ENCODE measurements around the gene NOTCH2.
A peak's percentile ranks its signal among the peaks of the same experiment; 100 is the strongest.

NOTCH2 gene

DNA sequence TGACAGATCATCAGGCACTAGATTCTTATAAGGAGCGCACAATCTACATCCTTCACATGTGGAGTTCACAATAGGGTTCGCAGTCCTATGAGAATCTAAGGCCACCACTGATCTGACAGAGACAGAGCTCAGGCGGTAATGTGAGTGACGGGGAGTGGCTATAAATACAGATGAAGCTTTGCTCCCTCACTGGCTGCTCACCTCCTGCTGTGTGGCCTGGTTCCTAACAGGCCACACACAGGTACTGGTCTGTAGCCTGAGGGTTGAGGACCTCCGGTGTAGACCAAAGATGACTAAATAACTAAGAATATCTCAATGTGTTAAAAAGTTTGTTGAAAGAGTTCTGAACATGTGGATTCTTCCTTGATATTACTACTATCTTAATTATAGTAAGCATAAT, 117.0 kb downstream of the NOTCH2 start:
- H3K27ac ChIP-seq: no peak overlapping the region
- DNase-seq (ENCODE audit: low read depth, low spot score): no peak

DNA sequence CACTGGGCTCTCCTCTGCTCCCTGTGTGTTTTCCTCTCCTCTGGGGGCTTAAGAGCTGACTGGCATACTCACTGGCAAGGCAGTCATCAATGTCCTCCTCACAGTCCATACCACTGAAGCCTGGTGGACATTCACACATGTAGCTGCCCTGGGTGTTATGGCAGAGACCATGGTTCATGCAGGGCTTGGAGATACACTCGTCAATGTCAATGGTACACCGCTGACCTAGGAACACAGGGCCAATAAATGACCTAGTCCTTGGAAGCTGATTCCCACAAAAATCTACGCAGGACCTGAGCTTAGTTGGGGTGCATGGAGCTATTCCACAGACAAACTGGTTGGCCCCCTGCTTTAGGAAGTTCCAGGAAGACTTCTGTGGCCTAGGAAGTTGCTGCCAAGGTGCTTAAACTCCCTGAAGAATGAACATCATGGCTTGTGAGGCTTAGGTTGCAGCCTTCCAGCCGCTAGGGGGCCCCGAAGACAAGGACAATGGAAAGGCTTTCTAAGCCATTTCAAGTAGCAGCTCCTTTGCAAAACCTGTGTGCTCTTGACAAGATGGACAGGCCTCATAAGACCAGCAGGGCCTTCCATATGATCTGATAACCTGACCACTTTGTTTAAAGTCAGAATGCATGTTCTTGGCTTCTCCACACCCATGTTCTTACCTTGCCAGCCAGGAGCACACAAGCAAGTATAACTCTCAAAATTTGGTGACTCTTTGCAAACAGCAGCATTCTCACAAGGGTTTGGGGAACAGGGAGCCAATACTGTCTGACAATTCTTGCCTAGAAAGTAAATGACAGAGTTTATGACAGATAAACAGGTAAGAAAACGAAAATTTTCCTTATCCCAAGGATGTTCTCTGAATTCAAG, 120.9 kb downstream of the NOTCH2 start:
- no peak overlapping the region for H3K27ac ChIP-seq
- no peak for DNase-seq (ENCODE audit: low read depth, low spot score)

DNA sequence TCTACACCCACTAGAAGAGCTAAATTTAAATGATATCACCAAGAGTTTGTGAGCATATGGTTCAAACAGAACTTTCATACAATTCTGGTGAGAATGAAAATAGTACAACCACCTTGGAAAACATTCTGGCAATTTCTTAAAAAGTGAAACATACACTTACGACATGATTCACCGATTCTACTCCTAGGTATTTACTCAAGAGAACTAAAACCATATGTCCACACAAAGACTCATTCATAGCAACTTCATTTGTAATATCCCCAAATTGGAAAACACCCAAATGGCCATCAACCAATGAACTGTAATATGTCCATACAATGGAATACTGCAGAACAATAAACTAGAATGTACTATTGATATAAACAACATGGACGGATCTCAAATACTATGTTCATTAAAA, 122.0 kb downstream of the NOTCH2 start:
- no peak overlapping the region for H3K27ac ChIP-seq
- peak; percentile 39 for DNase-seq (ENCODE audit: low read depth, low spot score)

DNA sequence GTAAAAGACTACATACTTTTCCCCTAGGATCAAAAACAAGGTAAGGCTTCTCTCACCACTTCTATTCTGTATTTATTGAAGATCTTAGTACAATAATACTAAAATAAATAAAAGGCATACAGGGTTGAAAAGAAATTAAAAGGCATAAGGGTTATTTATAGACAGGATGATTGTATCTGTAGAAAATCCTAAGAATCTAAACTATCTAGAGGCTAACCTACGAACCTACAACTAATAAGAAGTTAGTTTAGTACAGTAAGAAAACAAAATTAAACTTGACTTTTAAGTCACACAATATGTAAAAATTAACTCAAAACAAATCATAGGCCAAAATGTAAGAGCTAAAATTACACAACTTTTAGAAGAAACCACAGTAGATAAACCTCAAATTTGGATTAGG, 122.7 kb downstream of the NOTCH2 start:
- DNase-seq (ENCODE audit: low read depth, low spot score): no peak
- no peak overlapping the region for H3K27ac ChIP-seq

DNA sequence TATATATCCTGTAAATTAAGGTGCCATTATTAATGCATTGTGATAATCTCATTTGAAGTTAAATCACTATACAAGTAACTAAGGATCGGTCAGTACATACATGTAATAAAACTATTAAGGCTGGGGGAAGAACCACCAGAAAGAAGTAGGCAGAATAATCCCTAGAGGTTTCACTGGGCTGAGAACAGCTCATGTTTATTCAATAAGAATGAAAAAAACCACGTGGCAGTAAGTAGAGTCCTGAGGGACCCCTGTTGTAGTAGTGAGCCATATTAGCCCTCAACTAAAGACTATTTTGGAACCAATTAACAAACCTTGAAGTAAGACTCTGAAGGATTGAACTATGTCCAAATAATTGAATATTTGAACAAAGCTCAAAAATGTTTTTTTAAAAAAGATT, 126.2 kb downstream of the NOTCH2 start:
- DNase-seq (ENCODE audit: low read depth, low spot score): no peak
- no peak overlapping the region for H3K27ac ChIP-seq

DNA sequence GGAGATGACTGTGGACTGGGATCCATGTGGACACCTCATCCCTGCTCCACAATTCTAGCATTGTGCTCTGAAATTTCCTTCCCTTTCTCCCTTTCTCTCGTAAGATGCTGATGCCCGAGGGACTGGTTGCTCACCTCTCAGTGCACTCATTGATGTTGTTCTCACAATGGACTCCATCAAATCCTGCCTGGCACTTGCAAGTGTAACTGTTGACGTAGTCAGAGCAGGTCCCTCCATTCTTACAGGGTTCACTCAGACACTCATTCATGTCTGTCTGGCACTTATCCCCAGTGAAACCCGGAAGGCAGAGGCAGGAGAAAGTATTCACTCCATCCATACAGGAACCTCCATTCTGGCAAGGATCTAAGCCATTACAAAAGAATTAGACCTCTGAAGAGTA, 128.1 kb downstream of the NOTCH2 start:
- no peak overlapping the region for H3K27ac ChIP-seq
- DNase-seq (ENCODE audit: low read depth, low spot score): no peak

DNA sequence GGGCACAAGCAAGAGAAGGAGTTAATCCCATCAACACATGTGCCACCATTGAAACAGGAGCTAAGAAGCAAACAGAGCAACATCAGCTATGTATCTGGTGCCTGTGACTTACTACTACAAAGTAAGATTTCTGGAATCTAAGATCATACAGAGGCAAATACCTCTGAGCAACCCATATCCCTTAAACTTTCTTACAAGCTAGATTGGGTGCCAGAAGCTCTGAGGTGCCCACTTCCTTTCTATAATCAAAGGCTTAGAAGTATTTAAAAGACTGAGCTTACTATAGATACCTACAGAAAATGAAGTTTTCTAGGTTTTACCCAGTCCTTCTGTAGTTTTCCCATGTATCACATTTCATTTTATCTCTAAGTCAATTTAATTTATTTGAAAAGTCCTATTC, 128.8 kb downstream of the NOTCH2 start:
- H3K27ac ChIP-seq: no peak overlapping the region
- no peak for DNase-seq (ENCODE audit: low read depth, low spot score)

DNA sequence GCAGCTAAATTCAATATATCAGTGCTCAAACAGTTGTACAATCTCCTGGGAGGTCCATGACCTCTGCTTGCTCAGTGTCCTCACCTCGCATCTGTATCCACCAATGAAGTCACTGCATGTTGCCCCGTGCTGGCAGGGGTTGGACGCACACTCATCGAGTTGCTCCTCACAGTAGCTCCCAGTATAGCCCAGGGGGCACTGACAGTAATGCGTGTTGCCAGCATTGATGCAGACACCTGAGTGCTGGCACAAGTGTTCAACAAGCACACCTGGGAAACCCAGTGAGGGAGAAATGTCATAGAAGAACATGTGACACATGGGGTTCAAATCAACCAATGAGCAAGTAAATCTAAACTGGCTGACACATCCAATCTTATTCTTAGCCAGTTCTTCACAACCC, 132.3 kb downstream of the NOTCH2 start:
- H3K27ac ChIP-seq: no peak overlapping the region
- no peak for DNase-seq (ENCODE audit: low read depth, low spot score)

DNA sequence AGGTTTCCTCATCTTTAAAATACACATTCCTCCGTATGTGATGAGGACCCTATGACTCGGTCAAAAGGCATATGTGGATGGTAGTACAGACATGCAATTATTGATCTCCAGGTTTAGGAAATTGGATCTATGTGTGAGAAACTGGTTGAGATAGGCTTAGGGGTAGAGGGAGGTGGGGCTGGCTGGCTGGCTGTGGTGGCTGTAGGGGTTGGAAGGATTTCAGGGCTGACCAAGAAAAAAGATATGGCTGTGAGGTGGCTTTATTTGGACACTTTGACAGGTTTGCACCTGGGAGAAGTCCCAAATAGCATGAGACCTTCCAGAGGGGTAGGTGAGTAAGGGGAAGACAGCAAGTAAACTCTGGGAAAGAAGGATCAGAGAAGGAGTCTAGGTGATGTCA, 133.5 kb downstream of the NOTCH2 start:
- DNase-seq (ENCODE audit: low read depth, low spot score): no peak

DNA sequence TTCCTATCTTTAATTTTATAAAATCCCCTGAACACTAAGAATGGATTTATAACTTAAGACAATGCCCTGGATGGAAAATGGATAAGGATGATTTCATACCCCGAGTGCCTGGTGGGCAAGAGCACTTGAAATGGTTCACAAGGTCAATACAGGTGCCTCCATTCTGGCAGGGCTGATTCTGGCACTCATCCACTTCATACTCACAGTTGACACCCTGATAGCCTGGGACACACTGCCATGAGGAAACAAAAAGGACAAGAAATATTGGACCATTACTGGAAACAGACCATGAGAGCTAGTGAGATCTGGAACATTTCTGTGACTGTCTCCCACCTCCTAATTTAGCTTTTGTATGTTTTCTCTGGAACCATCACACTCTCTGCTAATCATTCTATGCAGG, 134.1 kb downstream of the NOTCH2 start:
- no peak for DNase-seq (ENCODE audit: low read depth, low spot score)
- no peak overlapping the region for H3K27ac ChIP-seq

More for the DNA sequence above, 133.5 kb downstream of the NOTCH2 start:
- no peak overlapping the region for H3K27ac ChIP-seq

DNA sequence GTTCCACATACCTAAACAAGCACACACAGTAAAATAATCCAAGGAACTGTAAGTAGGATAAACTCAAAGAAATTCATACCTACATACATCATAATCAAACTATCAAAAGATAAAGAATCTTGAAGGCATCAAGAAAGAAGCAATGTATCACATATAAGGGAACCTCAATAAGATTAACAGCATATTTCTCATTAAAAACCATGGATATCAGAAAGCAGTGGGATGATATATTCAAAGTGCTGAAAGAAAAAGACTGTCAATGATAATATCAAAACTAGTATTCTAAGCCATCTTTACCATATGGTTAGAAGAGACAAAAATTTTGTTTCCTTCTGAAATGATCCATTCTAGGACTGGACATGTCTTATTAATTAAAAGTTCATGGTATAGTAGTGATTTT, 136.1 kb downstream of the NOTCH2 start:
- no peak overlapping the region for H3K27ac ChIP-seq
- no peak for DNase-seq (ENCODE audit: low read depth, low spot score)

DNA sequence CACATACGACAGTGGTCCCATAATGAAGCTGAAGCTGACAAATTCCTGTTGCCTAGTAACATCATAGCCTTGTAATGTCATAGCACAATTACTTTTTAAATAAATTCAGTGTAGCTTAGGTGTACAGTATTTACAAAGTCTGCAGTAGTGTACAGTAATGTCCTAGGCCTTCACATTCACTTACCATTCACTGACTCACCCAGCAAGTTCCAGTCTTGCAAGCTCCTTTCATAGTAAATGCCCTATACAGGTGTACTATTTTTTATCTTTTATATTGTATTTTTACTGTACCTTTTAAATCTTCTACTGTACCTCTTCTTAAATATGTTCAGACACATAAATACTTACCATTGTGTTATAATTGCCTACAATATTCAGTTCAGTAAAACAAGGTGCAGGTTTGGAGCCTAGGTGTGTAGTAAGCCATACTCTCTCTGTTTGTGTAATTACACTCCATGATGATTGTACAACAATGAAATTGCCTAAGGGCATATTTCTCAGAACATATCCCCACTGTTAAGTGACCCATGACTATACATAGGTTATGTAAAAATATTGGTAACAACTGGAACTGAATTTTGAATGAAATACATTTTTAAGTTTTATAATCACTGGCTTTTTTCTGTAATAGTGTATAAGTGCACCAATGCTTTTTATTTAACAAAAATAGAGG, 139.7 kb downstream of the NOTCH2 start:
- peak overlapping the region; percentile 40 for H3K27ac ChIP-seq
- DNase-seq (ENCODE audit: low read depth, low spot score): peak; percentile 8

DNA sequence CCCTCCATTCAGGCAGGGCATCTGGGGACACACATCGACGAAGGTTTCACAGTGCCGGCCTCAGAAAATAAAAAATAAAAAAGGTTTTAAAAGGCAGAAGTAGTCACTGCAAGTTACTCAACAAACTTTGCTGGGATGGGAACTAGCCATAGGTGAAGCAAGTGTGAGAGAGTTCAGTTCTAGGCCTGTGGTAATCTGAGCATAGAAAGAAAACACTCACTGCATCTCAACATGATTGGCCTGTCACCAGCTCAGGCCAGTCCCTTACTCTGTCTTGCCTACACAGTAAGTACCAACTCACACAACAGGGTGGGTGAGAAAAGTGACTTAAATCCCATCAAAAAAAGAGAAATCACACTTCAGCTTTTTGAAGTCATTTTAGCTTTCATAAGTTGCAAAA, 142.9 kb downstream of the NOTCH2 start:
- DNase-seq (ENCODE audit: low read depth, low spot score): no peak
- H3K27ac ChIP-seq: no peak overlapping the region

DNA sequence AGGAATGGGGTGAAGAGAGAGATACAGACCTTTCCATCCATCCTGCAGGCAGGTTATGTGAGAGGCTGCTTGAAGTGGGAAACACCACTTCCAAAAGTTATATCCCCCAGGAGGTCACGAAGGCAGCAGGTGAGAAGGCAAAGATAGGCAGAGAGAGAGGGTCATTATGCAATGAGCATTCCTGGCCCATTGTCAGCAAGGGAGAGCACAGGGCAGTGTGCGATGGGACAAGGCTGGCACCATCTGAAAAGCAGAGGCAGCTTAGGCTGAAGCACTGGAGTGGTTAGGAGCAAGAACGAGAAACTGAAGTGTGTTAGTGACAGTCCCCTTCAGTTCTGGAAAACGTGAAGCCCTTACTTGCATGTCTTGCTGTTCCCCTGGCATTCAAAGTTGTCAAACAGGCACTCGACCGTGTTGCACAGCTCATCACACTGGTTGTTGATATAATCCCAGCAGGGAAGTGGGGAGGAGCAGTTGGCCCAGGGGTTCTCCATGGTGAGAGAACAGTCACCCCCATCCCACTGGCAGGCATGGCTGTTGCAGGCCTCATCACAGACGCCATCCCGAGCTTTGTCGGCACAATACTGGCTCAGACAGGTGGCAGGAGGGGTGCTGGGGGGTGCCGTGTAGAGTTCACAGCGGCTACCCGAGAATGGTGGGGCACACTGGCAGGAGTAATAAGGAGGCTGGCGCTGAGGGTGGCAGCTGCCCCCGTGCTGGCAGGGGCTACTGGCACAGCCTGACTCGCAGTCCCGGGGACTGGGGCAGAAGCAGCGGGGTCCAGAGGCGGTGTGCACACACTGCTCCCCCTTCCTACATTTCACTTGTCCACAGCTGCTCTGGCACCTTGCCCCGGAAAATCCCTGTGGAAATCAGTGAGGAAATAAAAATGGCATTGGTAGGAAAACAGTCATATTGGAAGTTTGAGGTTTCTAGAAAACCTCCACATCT, 144.2 kb downstream of the NOTCH2 start:
- H3K27ac ChIP-seq: no peak overlapping the region

DNA sequence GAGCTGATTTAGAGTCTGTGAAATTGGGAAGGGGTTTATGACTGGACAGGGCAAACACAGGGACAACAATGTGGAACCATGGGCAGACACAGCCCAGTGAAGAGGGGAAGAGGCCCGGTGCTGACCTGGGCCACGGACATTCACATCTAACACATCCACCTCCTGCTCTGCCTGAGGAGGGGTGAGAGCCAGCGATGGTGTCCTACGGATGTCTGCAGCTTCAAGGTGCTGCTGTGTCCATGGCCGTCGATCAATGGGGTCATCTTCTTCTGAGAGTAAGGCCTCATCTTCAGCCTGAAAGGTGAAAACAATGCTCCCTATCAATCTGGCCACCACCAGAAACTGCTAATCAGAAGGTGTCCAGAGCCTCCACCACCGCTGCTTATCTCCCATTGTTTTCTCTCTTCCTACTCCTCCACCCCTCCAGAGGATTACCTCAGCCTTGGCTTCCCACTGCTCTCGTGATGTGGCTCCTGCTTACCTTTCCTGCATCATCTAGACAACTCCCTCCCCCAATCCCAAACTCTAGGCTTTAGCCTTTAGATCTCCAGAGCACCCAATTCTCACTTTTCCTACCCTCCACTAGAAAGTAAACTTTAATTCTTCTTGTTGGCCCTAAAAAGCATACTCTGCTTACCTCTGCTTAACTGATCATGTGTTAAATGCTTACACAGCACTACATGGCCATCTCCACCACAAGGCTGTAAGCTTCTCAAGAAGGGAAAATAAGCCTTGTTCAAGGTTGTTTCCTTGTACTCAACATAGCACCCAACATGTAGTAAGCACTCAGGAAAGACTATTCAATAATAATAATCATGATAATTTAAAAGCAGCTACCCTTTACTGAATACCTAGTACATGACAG, 149.1 kb downstream of the NOTCH2 start:
- H3K27ac ChIP-seq: no peak overlapping the region
- DNase-seq (ENCODE audit: low read depth, low spot score): no peak

More for the DNA sequence above, 144.2 kb downstream of the NOTCH2 start:
- no peak for DNase-seq (ENCODE audit: low read depth, low spot score)

DNA sequence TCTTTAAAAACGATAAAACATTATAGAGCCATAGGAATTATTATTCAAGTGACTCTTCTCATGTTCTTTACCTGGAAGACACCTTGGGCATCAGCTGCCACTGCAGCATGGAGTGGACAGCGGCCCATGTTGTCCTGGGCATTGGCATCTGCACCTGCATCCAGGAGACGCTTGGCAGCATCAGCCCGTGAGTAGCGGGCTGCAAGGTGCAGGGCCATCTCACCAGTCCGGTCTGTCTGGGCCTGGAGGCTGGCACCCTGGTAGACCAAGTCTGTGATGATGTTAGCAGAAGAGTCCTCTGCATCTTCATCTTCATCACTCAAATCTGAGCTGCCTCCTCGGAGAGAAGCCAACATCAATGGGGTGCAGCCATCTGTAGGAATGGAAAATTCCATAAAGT, 150.2 kb downstream of the NOTCH2 start:
- DNase-seq (ENCODE audit: low read depth, low spot score): no peak
- H3K27ac ChIP-seq: no peak overlapping the region

DNA sequence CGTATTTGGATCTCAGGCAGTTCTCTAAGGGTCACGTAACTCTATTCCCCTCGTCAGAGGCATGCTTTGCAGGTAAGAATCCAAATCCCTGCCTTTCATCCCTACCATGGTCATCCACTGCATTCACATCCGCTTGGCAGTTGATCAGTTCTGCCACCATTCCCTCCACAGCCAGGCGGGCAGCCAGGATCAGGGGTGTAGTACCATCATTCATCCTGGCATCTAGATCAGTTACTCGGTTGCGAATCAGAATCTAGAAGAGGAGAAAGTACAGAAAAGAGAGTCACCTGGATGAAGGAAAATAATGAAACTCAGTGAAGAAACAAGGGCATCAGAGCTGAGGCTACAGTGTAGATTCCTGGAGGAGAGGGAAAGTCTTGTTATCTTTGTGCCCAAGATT, 151.2 kb downstream of the NOTCH2 start:
- no peak overlapping the region for H3K27ac ChIP-seq
- DNase-seq (ENCODE audit: low read depth, low spot score): no peak

DNA sequence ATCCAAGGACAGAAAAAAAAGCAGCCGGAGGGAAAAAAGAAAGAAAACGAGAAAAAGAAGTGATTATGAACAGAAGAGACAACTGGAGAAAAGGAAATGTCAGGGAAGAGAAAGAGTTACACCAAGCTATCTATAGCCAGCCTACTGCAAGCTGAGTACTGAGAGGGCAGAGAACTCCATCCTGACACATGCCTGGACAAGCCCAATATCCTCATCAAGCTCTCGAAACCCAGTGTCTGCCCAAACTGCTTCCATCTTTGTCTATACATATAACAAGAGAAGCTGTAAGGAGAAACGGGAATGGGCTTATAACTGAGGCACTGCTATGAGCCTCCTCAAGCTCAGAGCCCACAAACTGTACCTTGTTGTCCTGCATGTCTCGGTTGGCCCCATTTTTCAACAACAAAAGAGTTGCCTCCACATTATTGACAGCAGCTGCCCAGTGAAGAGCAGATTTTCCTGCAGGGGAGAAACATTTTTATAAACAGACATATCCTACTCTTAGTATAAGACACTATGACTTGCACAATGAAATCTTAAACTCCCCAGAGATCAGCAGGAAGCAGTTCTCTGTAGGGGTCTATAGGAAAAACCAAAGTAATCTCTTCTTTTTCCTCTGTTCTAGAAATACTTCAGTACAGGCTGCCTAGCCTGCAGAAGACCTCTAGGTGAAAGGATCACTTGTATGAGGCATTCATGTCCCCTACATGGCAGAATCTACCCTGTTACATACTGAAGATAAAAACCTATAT, 152.0 kb downstream of the NOTCH2 start:
- DNase-seq (ENCODE audit: low read depth, low spot score): no peak
- H3K27ac ChIP-seq: peak overlapping the region; percentile 11

DNA sequence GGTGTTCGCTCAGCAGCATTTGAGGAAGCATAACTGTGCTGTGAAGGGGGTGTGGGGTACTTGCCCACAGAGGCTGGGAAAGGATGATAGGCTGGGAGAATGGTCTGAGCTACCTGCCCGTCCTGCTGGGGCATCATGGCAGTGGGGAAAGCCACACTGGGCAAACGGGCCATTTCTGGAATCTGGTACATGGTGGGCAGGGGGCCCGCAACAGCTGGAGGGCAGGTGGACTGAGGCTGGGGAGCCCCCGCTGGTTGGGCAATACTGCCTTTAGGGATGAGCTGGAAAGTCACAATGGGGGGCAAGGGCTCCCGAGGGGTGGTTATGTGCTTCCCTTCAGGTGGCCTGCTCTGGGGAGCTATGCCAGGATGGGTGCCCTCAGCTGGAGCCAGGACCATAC, 153.9 kb downstream of the NOTCH2 start:
- no peak overlapping the region for H3K27ac ChIP-seq
- no peak for DNase-seq (ENCODE audit: low read depth, low spot score)
